ENCODE data around the gene ACP2. TPM values are rescaled to one million over a fixed set of nuclear protein-coding genes. Genes with fewer than 3 reads are reported as not detected.
A peak's percentile ranks its signal among the peaks of the same experiment; 100 is the strongest.

Gene ACP2
- total RNA-seq, 1 donor from 2014 or later = 41.7 TPM

DNA sequence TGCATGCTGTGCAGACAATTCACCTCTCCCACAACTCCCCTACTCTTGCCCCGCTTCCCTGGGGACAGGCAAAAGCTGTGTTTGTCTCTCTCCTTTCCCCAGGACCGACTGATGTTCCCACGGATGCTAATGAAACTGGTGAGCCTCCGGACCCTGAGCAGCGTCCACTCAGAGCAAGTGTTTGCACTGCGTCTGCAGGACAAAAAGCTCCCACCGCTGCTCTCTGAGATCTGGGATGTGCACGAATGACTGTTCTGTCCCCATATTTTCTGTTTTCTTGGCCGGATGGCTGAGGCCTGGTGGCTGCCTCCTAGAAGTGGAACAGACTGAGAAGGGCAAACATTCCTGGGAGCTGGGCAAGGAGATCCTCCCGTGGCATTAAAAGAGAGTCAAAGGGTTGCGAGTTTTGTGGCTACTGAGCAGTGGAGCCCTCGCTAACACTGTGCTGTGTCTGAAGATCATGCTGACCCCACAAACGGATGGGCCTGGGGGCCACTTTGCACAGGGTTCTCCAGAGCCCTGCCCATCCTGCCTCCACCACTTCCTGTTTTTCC is 19.9 kb upstream of the ACP2 start:
- H3K27ac Mint-ChIP-seq (ENCODE audit: unreplicated experiment) = peak overlapping the region; percentile 98
- H3K9me3 Mint-ChIP-seq = no peaks in the 10 kb centered on the region
- TF ChIP-seq, protein P1, sequence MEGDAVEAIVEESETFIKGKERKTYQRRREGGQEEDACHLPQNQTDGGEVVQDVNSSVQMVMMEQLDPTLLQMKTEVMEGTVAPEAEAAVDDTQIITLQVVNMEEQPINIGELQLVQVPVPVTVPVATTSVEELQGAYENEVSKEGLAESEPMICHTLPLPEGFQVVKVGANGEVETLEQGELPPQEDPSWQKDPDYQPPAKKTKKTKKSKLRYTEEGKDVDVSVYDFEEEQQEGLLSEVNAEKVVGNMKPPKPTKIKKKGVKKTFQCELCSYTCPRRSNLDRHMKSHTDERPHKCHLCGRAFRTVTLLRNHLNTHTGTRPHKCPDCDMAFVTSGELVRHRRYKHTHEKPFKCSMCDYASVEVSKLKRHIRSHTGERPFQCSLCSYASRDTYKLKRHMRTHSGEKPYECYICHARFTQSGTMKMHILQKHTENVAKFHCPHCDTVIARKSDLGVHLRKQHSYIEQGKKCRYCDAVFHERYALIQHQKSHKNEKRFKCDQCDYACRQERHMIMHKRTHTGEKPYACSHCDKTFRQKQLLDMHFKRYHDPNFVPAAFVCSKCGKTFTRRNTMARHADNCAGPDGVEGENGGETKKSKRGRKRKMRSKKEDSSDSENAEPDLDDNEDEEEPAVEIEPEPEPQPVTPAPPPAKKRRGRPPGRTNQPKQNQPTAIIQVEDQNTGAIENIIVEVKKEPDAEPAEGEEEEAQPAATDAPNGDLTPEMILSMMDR (conservative IDR thresholded peaks at IDR 0.05) = no peak
- no peak for DNase-seq (ENCODE audit: low read depth, low spot score)
- peaks cover 2% of the 10 kb centered on the region for H3K27me3 Mint-ChIP-seq (ENCODE audit: low read depth)
- peaks cover 52% of the 10 kb centered on the region for H3K4me1 Mint-ChIP-seq
- no peaks in the 10 kb centered on the region for H3K36me3 Mint-ChIP-seq (ENCODE audit: low read depth)
- H3K4me3 Mint-ChIP-seq = peak overlapping the region; percentile 98

DNA sequence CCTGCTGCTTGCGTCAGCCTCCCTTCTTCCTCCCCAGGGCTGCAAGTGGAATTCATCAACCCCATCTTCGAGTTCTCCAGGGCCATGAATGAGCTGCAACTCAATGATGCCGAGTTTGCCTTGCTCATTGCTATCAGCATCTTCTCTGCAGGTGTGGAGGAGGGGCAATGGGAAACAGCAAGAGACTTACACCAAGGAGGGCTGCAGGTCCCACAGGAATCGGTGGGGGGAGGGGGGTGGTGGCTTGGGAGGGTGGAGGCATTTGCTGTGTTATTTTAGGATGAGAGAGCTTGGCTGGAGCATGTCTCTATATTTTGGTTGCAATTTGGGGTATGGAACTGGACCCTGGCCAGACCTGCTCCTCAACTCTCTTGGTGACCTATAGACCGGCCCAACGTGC is 19.3 kb upstream of the ACP2 start:
- TF ChIP-seq, protein P1 (conservative IDR thresholded peaks at IDR 0.05) = no peak
- H3K9me3 Mint-ChIP-seq = no peaks in the 10 kb centered on the region
- H3K27me3 Mint-ChIP-seq (ENCODE audit: low read depth) = peaks cover 2% of the 10 kb centered on the region
- peak overlapping the region; percentile 98 for H3K27ac Mint-ChIP-seq (ENCODE audit: unreplicated experiment)
- H3K4me1 Mint-ChIP-seq = peaks cover 51% of the 10 kb centered on the region
- no peak for DNase-seq (ENCODE audit: low read depth, low spot score)
- H3K36me3 Mint-ChIP-seq (ENCODE audit: low read depth) = no peaks in the 10 kb centered on the region
- H3K4me3 Mint-ChIP-seq = peak overlapping the region; percentile 98

GRCh38 chr11:47264521-47264920 is 15.9 kb upstream of the ACP2 start:
- no peaks in the 10 kb centered on the region for H3K36me3 Mint-ChIP-seq (ENCODE audit: low read depth)
- peaks cover 28% of the 10 kb centered on the region for H3K4me1 Mint-ChIP-seq

GRCh38 chr11:47264119-47264518 is 15.5 kb upstream of the ACP2 start:
- H3K27me3 Mint-ChIP-seq (ENCODE audit: low read depth) = peaks cover under 1% of the 10 kb centered on the region
- peak overlapping the region; percentile 36 for H3K27ac Mint-ChIP-seq (ENCODE audit: unreplicated experiment)
- TF ChIP-seq, protein P1 (conservative IDR thresholded peaks at IDR 0.05) = no peak
- DNase-seq (ENCODE audit: low read depth, low spot score) = no peak
- no peaks in the 10 kb centered on the region for H3K36me3 Mint-ChIP-seq (ENCODE audit: low read depth)
- no peak overlapping the region for H3K4me3 Mint-ChIP-seq
- H3K9me3 Mint-ChIP-seq = no peaks in the 10 kb centered on the region
- peaks cover 29% of the 10 kb centered on the region for H3K4me1 Mint-ChIP-seq

More at GRCh38 chr11:47264521-47264920, 15.9 kb upstream of the ACP2 start:
- no peak for DNase-seq (ENCODE audit: low read depth, low spot score)
- TF ChIP-seq, protein P1 (conservative IDR thresholded peaks at IDR 0.05) = no peak
- Mint-ChIP-seq H3K4me3 (no peak overlapping the region), H3K9me3 (no peaks in the 10 kb centered on the region), H3K27me3 (ENCODE audit: low read depth) (peaks cover 2% of the 10 kb centered on the region), H3K27ac (ENCODE audit: unreplicated experiment) (peak overlapping the region; percentile 36)

DNA sequence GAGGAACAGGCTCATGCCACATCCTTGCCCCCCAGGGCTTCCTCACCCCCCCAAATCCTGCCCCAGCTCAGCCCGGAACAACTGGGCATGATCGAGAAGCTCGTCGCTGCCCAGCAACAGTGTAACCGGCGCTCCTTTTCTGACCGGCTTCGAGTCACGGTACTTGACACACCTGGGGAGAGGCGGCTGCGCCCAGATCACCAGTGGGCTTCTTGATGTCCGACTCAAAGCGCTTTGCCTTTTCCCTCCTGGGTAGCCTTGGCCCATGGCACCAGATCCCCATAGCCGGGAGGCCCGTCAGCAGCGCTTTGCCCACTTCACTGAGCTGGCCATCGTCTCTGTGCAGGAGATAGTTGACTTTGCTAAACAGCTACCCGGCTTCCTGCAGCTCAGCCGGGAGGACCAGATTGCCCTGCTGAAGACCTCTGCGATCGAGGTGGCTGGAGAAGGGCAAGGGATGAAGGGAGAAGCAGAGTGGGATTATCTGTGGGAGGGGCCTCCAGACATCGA is 12.7 kb upstream of the ACP2 start:
- Mint-ChIP-seq H3K4me1 (peaks cover 28% of the 10 kb centered on the region), H3K36me3 (ENCODE audit: low read depth) (no peaks in the 10 kb centered on the region), H3K9me3 (no peaks in the 10 kb centered on the region), H3K27ac (ENCODE audit: unreplicated experiment) (no peak overlapping the region), H3K4me3 (no peak overlapping the region), H3K27me3 (ENCODE audit: low read depth) (no peaks in the 10 kb centered on the region)
- TF ChIP-seq, protein P1 (conservative IDR thresholded peaks at IDR 0.05) = no peak
- DNase-seq (ENCODE audit: low read depth, low spot score) = no peak

Measured in neural crest cell (in vitro differentiated cells).